Measurements from ENCODE around the gene PROM1.

- TF ChIP-seq CTCF (IDR thresholded peaks at IDR 0.05; ENCODE audit: control extremely low read depth in 1 of 3, insufficient read depth in 1 of 3, low read depth in 1 of 3, low read length in 3 of 3) (no peak), ZNF274 (IDR thresholded peaks at IDR 0.05; ENCODE audit: borderline replicate concordance, extremely low read depth, low read length) (no peak), MAFK (IDR thresholded peaks at IDR 0.05; ENCODE audit: low read depth, low read length) (no peak), USF2 (IDR thresholded peaks at IDR 0.05; ENCODE audit: low read length) (no peak)
Measured at GRCh38 chr4:16027114-16027513, 56.7 kb downstream of the PROM1 start.

Data from H1 (cell line).